ENCODE results near the gene CTBP2.

GRCh38 chr10:125014086-125014830 is 146.1 kb downstream of the CTBP2 start:
- TF ChIP-seq, protein P1, sequence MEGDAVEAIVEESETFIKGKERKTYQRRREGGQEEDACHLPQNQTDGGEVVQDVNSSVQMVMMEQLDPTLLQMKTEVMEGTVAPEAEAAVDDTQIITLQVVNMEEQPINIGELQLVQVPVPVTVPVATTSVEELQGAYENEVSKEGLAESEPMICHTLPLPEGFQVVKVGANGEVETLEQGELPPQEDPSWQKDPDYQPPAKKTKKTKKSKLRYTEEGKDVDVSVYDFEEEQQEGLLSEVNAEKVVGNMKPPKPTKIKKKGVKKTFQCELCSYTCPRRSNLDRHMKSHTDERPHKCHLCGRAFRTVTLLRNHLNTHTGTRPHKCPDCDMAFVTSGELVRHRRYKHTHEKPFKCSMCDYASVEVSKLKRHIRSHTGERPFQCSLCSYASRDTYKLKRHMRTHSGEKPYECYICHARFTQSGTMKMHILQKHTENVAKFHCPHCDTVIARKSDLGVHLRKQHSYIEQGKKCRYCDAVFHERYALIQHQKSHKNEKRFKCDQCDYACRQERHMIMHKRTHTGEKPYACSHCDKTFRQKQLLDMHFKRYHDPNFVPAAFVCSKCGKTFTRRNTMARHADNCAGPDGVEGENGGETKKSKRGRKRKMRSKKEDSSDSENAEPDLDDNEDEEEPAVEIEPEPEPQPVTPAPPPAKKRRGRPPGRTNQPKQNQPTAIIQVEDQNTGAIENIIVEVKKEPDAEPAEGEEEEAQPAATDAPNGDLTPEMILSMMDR (conservative IDR thresholded peaks at IDR 0.05; ENCODE audit: low read depth, low read length): no peak
- TF ChIP-seq EZH2 (IDR thresholded peaks at IDR 0.05; ENCODE audit: borderline replicate concordance, low read depth, low read length, poor library complexity, severe bottlenecking): no peak
